Central memory CD8-positive, alpha-beta T cell (primary cell): ENCODE results near the gene MTHFSD.

Source experiments
- ATAC-seq: fragments of 150-1000 bp; cut with Tn5 transposase; replicated peaks from 2 replicates; pipeline ENCODE4 v1.10.0; 2022; ENCODE audit warnings: mild to moderate bottlenecking, moderate FRiP score, moderate number of reproducible peaks; ENCODE audit not compliant: poor library complexity, severe bottlenecking; ENCODE audit errors: extremely low read depth
- DNase-seq, 2 donors: peaks; one replicate each; pipeline ENCODE4 v3.0.0; 2021; ENCODE audit warnings: low spot score in 2 of 2
- H3K27ac Mint-ChIP-seq: one replicate; pipeline ENCODE4 v1.8.0; 2022; ENCODE audit warnings: low read depth, mild to moderate bottlenecking, moderate library complexity, mixed read lengths
- H3K27me3 Mint-ChIP-seq: one replicate; pipeline ENCODE4 v1.8.0; 2022; ENCODE audit warnings: mixed read lengths
- H3K36me3 Mint-ChIP-seq: one replicate; pipeline ENCODE4 v1.8.0; 2022; ENCODE audit warnings: mild to moderate bottlenecking, moderate library complexity, mixed read lengths; ENCODE audit not compliant: insufficient read depth
- H3K4me1 Mint-ChIP-seq: one replicate; pipeline ENCODE4 v1.8.0; 2022; ENCODE audit warnings: mixed read lengths
- H3K4me3 Mint-ChIP-seq: one replicate; pipeline ENCODE4 v1.8.0; 2022; ENCODE audit warnings: mild to moderate bottlenecking, moderate library complexity, mixed read lengths
- H3K9me3 Mint-ChIP-seq: one replicate; pipeline ENCODE4 v1.8.0; 2022; ENCODE audit warnings: mixed read lengths

MTHFSD gene

DNA sequence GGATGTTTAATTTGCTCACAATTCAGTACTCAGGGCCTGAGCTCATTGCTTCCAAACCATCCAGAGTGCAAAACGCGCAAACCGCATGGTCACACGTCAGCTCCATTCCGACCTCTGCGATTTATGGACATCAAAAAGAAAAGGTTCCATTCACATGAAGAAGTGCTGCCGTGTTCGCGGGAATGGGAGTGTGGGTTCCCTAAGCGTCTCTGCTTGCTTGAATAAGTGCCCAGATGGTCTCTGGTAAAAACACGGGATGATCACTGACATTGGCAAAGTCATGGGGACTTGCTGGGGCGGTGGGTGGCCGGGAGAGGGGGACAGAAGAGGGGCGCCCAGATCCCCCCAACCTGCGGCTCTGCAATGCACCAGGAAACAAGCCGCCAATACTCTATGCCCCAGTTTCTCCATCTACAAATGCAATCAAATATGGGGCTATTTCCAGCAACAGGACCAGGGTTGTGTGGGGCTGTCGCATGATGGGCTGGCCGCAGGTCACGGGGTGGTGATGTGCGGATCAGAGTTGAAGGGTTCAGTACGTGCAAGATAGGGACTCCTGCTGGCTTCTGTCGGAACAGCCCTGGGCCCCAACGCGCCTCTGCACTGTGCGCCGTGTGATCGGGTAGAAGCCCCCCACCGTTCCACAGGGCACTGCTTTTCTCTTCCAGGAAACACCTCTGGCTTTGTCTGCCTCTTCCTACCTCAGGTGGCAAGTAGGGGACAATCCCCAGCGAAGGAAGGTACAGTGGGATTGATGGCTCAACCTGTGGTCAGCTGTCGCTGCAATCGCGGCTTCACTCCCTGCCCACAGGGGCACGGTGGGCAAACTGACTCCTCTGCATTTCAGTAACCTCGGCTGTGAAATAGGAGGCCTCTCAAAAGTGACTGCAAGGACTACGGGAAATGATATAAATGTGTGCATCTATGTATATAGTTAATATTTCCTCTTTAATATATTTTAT is 33.5 kb downstream of the MTHFSD start:
- no peak overlapping the region for H3K4me3 Mint-ChIP-seq
- H3K36me3 Mint-ChIP-seq: no peaks in the 10 kb centered on the region
- H3K4me1 Mint-ChIP-seq: peaks cover 11% of the 10 kb centered on the region
- no peak for ATAC-seq
- DNase-seq: no peak
- no peak overlapping the region for H3K27ac Mint-ChIP-seq
- H3K9me3 Mint-ChIP-seq: no peaks in the 10 kb centered on the region
- H3K27me3 Mint-ChIP-seq: peaks cover 62% of the 10 kb centered on the region

DNA sequence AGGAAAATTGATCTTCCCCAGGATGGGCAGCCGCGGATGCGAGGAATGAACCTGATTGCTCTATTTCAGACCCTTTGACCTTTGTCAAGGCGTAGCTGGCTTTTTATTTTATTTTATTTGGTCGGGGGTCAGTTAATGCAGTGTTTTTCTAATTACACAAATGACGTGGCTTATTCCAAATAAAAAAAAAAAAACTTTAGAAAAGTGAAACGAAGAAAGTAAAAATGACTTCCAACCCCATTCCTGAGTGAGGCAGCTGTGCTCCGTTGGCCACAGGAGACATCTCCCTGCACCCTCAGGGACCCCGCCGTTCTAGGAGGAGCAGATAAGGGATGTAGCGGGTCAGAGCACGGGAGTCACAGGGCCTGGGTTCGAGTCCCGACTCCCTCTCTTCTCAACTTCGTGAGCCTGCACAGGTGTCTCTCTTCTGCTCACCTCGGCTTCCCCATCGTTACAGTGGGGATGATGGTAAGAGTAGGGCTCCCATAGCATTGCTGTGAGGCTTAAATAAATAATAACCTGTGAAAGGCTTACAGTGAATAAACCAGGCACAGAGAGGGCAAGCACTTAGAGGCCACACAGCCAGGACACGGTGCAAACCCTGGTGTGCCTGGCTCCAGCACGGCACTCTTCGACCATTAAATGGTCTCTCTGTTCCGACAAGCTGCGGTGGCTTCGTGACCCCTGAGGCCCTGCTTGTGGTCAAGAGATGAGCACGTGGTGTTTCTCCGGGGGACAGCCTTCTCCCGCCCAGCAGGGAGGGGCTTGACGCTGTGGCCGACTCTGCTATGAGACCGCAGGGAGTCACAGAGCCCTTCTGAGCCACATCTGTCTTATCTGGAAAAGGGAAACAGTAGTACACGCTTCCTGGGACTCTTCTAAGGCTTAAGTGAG is 34.5 kb downstream of the MTHFSD start:
- ATAC-seq (no peak), DNase-seq (no peak)
- H3K36me3 Mint-ChIP-seq: no peaks in the 10 kb centered on the region
- H3K9me3 Mint-ChIP-seq: no peaks in the 10 kb centered on the region
- no peak overlapping the region for H3K27ac Mint-ChIP-seq
- H3K4me1 Mint-ChIP-seq: peaks cover 11% of the 10 kb centered on the region
- H3K4me3 Mint-ChIP-seq: no peak overlapping the region
- H3K27me3 Mint-ChIP-seq: peaks cover 71% of the 10 kb centered on the region

DNA sequence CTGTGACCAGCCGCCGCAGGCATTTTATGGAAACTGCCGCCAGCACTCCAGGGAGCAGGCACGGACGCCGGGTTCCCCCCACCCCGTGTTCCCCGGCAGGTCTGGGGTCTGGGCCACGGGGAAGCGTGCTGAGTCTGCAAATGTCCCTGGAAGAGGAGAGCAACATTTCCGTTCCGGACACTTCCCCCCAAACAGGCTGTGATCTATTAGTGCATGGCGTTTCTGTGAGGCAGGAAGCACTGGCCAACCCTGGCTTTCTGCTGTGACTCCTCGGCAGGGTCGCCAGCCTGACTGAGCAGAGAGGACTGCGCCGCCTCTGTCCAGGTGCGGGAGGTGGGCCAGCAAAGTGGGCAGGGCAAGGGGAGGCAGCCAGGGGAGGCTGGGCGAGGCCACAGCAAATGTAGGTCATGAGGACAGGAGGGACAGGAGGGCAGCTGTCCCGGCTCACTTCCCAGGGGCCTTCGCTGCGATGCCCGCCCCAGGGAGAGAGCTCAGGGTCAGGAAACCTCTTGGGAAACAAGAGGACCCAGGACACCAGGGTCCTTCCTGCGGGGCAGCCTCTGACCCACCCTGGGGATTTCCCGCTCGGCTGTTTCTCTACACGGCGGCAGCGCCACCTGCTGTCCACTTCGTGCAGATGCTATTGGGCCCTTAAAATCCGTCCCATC is 35.3 kb downstream of the MTHFSD start:
- DNase-seq: peak in 1 of 2 donors; percentile 32
- Mint-ChIP-seq H3K4me1 (peaks cover 11% of the 10 kb centered on the region), H3K27ac (no peak overlapping the region), H3K4me3 (peak overlapping the region; percentile 55), H3K9me3 (no peaks in the 10 kb centered on the region), H3K36me3 (no peaks in the 10 kb centered on the region), H3K27me3 (peaks cover 79% of the 10 kb centered on the region)
- ATAC-seq: no peak

DNA sequence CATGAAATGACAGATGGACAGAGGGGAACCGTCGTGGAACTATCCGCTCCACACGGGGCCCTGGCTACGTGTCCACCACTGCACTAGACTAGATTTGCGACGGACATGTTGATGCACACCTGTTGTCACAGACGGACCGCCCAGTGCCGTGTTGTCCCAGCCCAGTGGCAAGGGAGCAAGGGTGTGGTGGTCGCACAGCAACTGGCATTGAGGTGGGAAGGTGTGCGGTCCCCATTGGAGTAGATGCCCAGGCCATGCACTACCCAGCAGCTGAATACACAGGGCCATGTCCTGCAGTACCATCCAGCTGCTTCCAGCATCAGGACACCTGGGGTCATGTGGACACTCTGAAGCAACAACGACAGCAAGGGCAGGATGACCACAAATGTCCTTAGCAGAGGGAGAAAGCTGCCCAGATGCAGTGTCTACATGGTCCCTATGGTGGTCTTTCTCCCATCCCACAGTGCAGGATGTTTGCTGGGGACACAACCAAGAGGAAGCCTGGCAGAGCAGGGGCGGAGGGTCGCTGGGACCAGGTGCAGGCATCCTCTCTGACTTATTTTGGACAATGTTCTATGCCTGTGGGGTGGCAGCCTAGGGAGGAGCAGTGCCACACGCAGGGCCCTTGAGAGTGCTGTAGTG is 35.9 kb downstream of the MTHFSD start:
- Mint-ChIP-seq H3K4me1 (peaks cover 11% of the 10 kb centered on the region), H3K4me3 (peak overlapping the region; percentile 55), H3K9me3 (no peaks in the 10 kb centered on the region), H3K36me3 (no peaks in the 10 kb centered on the region), H3K27ac (no peak overlapping the region), H3K27me3 (peaks cover 86% of the 10 kb centered on the region)
- DNase-seq (no peak), ATAC-seq (no peak)

DNA sequence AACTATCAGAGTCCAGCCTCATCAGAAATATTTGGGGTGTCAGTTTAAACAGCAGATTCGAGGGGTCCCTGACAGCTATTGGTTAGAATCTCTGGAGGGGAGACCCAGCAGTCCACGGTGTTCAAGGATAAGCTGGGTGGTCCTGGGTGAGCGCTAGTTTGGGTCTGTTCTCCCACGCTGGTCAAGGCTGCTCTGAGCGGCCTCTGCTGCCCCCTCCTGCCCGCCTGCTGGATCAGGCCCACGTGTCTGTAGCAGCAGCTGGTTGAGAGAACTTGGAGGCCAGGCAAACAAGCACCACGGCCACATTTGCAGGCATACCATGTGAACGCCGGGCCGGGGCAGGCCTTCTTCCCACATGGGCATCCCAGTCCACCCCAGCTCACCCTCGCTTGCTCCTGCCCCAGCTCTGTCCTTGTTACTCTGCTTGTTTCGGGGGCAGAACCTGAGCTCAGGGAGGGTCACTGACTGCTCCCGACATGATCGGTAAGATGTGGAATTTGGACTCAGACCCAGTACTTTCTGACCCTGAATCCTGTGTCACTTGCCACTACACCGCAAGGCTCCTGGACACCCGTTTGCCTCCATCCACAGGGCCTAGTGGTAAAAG is 37.3 kb downstream of the MTHFSD start:
- DNase-seq (no peak), ATAC-seq (no peak)
- Mint-ChIP-seq H3K4me1 (peaks cover 11% of the 10 kb centered on the region), H3K4me3 (no peak overlapping the region), H3K27ac (no peak overlapping the region), H3K36me3 (peaks cover 2% of the 10 kb centered on the region), H3K9me3 (no peaks in the 10 kb centered on the region), H3K27me3 (peaks cover 94% of the 10 kb centered on the region)

DNA sequence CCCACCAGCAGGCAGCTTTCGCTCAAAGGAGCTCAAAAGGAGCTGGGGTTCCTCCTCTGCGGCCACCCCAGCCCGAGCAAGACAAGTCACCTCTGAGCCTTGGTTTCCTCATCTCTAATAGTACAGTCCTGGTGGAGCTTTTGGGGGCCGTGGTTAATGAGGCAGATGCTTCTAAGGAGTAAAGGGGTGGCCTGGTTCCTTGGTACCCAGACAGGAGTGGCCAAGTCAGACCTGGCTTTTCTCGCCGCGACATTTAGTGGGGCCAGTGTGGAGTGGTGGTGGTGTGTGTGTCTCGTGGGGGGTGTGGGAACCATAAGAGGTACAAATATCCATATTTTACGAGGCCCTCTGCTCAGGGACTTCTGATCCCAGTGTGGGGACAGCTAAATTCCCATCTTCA is 38.0 kb downstream of the MTHFSD start:
- H3K4me3 Mint-ChIP-seq: no peak overlapping the region
- peaks cover 3% of the 10 kb centered on the region for H3K36me3 Mint-ChIP-seq
- peaks cover 11% of the 10 kb centered on the region for H3K4me1 Mint-ChIP-seq
- ATAC-seq (no peak), DNase-seq (no peak)
- H3K27ac Mint-ChIP-seq: no peak overlapping the region
- no peaks in the 10 kb centered on the region for H3K9me3 Mint-ChIP-seq
- peaks cover 95% of the 10 kb centered on the region for H3K27me3 Mint-ChIP-seq

DNA sequence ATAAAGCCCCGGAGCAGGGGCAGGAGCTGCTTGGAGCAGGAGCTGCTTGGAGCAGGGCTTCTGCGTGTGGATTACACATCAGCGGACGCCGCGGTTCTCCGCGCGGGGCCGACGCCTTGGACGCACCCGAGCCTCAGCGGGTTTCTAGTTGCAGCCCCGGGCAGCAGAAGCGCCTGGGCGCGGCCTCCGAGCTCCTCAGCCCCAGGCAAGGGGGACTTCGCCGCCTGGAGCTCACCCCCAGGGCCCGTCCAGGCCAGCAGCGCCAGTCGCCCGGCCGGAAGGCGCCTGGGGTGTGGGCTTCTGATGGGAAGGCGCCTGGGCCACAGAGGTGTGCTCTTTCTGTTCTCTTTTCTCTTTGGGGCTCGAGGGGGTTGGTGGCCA is 38.4 kb downstream of the MTHFSD start:
- peaks cover 14% of the 10 kb centered on the region for H3K4me1 Mint-ChIP-seq
- H3K4me3 Mint-ChIP-seq: no peak overlapping the region
- H3K9me3 Mint-ChIP-seq: no peaks in the 10 kb centered on the region
- DNase-seq (no peak), ATAC-seq (no peak)
- no peak overlapping the region for H3K27ac Mint-ChIP-seq
- peaks cover 96% of the 10 kb centered on the region for H3K27me3 Mint-ChIP-seq
- peaks cover 4% of the 10 kb centered on the region for H3K36me3 Mint-ChIP-seq

DNA sequence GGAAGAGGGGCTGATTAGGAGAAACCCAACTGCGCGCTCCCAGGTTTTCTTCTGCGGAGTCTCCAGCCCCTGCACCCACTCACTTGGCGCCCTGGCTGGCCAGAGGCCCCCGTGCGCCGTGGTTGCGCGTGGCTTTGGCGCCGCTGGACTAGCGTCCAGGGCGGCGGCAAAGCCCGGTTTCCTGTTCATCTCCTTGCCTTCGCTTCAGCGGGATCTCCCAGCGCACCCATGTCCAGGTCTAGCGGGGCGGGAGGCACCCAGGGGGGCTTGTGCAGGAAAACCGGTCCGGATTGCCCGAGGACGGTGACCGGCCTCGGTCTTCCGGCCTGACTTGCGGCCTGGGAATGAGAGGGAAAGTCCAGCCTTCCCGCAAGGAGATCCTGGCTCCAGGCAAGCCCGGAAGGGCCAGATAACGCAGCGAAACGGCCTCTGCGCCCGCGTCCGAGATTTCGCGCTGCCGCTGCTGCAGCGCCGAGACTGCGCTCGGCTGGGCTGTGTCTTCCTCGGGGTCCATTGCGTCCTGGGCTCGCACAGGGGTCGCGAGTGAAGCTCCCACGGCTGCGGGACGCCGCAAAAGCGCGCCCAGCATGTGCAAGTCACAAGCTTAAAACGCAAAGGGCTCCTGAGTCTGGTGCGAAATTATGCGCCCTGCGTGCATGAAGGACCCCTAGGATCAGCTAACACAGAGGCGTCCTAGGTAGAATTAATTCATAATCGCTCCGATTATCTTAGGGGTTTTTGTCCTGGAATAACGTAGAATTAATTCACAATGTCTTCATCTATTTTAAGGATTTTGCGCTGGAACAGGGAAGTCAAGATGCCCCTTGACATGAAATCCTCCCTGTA is 39.0 kb downstream of the MTHFSD start:
- ATAC-seq: no peak
- peaks cover 95% of the 10 kb centered on the region for H3K27me3 Mint-ChIP-seq
- no peak overlapping the region for H3K27ac Mint-ChIP-seq
- no peak for DNase-seq
- peaks cover 6% of the 10 kb centered on the region for H3K36me3 Mint-ChIP-seq
- no peaks in the 10 kb centered on the region for H3K9me3 Mint-ChIP-seq
- H3K4me1 Mint-ChIP-seq: peaks cover 16% of the 10 kb centered on the region
- no peak overlapping the region for H3K4me3 Mint-ChIP-seq

DNA sequence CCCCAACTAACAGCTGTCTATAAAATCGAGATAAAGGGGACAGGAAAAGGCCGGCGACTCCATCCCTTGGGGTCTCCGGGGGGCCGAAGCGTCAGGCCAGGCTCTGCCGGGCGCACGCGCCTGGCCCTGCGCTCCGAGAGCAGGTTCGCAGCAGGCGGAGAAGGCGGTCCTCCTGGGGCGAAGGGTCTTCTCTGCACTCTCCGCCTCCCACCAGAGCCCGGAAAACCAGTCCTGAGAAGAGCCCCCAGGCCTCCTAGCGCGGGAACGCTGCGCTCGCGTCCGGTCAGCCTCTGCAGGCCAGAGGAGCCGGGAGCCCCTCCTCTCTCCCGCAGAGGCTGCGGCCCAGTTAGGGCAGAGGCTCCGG is 39.6 kb downstream of the MTHFSD start:
- Mint-ChIP-seq H3K36me3 (peaks cover 6% of the 10 kb centered on the region), H3K9me3 (no peaks in the 10 kb centered on the region), H3K27ac (no peak overlapping the region), H3K4me1 (peaks cover 16% of the 10 kb centered on the region), H3K27me3 (peaks cover 89% of the 10 kb centered on the region), H3K4me3 (no peak overlapping the region)
- ATAC-seq: no peak
- DNase-seq: no peak

DNA sequence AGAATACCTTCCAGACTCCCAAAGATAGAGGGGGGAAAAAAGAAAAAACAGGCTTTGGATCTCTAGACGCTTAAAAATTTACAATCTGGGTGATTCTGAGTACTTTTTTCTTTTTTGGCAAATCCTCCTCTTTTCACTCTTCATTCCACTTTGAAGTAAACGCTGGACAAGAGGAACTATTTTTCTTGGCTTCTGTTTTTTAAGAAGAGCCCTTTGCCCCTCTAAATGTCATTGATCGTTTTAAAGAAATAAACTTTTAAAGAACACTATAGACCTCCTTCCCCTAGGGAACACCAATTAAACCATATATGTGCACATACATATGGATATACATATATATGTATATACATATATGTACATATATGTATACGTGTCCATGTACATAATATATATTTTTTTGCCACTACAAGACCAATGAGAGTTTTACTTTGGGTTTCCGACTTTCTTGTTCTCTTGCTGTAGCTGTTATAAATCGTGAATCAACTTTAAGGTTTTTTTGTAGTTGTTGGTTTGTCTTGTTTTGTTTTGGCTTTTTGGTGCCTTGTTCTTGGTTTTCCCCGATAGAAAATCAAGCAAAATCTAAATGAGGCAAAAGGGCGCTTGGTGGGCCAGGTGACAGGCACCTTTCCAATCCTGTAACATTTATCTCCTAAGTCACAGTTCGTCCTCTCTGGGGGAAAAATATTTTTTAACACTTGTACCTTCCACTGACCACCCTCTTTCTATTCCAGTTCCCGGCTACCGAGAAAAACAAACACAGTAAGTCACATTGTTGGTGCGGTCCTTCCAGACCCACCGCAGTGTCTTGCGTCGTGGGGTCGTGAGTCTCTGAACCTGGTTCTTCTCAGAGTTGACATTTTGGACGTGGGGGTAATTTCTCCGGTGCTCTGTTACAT is 40.3 kb downstream of the MTHFSD start:
- Mint-ChIP-seq H3K9me3 (no peaks in the 10 kb centered on the region), H3K36me3 (peaks cover 6% of the 10 kb centered on the region), H3K4me1 (peaks cover 13% of the 10 kb centered on the region), H3K27me3 (peaks cover 83% of the 10 kb centered on the region), H3K27ac (no peak overlapping the region), H3K4me3 (no peak overlapping the region)
- no peak for DNase-seq
- ATAC-seq: no peak
